Muscle layer of colon (tissue), 2 donors: ENCODE measurements around the gene ENPP3.

Source experiments
- H3K27ac ChIP-seq: one replicate; pipeline ENCODE4 v1.7.0; 2013; ENCODE audit warnings: low read depth, mild to moderate bottlenecking, low read length, moderate library complexity
- H3K27me3 ChIP-seq, 2 donors: one replicate each; pipeline ENCODE4 v1.7.0; 2013; ENCODE audit warnings: low read length in 2 of 2, mild to moderate bottlenecking in 2 of 2; ENCODE audit not compliant: insufficient read depth in 2 of 2, control insufficient read depth in 1 of 2
- H3K36me3 ChIP-seq: one replicate; pipeline ENCODE4 v1.7.0; 2013; ENCODE audit warnings: mild to moderate bottlenecking, low read length; ENCODE audit not compliant: insufficient read depth
- H3K4me1 ChIP-seq: one replicate; pipeline ENCODE4 v1.7.0; 2013; ENCODE audit warnings: mild to moderate bottlenecking, low read length; ENCODE audit not compliant: insufficient read depth
- H3K4me3 ChIP-seq, 2 donors: one replicate each; pipeline ENCODE4 v1.7.0; 2013; ENCODE audit warnings: low read length in 2 of 2, low read depth in 1 of 2, mild to moderate bottlenecking in 1 of 2, moderate library complexity in 1 of 2
- H3K9ac ChIP-seq: one replicate; pipeline ENCODE4 v1.7.0; 2013; ENCODE audit warnings: low read length
- H3K9me3 ChIP-seq: one replicate; pipeline ENCODE4 v1.7.0; 2013; ENCODE audit warnings: mild to moderate bottlenecking, low read length
- donor health status: abdominal sarcoma.
- donor health status: Adenocarcinoma of cecum.

Gene ENPP3

DNA sequence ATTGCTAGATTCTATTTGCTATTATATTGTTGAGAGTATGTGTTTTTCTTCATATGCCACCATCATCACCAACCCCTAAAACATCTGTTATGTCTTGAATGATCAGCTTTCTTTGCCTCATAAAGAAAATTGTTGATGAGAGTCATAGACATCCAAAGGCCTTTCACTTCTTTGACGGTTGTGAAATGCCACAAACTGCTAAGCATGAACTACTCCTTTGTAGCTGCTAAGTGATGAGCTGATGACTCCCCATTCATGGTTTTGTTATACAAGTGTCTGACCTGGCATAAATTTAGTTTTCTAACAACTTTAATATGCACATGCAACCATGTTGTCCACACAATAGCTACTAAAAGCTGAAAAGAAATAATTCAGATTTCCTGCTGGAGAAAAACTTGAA lies 8.4 kb upstream of the ENPP3 start:
- Histone ChIP-seq H3K27ac (peak overlapping the region; percentile 70), H3K9ac (no peak overlapping the region)

DNA sequence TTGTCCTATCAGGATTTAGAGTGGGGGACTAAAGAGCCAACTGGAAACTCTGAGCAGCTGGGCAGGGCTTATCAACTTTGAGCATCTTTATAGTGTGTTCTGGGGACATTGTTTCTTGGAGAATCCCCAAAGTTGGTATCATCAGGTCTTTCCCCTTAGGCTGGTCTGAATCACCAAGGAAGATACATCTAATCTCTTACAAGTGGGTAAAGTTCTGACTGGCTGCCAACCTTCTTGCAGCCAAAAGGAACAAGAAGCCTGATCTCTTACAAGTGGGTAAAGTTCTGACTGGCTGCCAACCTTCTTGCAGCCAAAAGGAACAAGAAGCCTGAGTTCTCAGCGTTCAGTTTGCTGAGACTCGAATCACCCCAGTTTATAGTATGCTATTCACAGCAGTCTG lies 7.5 kb upstream of the ENPP3 start:
- Histone ChIP-seq H3K27me3 (no peaks in the 10 kb centered on the region), H3K9ac (no peak overlapping the region), H3K36me3 (peaks cover 3% of the 10 kb centered on the region), H3K4me1 (peaks cover 21% of the 10 kb centered on the region), H3K4me3 (no peak overlapping the region), H3K9me3 (no peaks in the 10 kb centered on the region), H3K27ac (no peak overlapping the region)

More for the DNA sequence above, 8.4 kb upstream of the ENPP3 start:
- H3K4me1 ChIP-seq = peaks cover 21% of the 10 kb centered on the region
- peak overlapping the region in 1 of 2 donors; percentile 87 for H3K4me3 ChIP-seq
- peaks cover 12% of the 10 kb centered on the region for H3K36me3 ChIP-seq
- H3K9me3 ChIP-seq = no peaks in the 10 kb centered on the region
- H3K27me3 ChIP-seq = no peaks in the 10 kb centered on the region

GRCh38 chr6:131631625-131632289 lies 5.3 kb upstream of the ENPP3 start:
- Histone ChIP-seq H3K27ac (no peak overlapping the region), H3K9ac (no peak overlapping the region), H3K4me3 (no peak overlapping the region), H3K4me1 (peaks cover 21% of the 10 kb centered on the region), H3K9me3 (no peaks in the 10 kb centered on the region), H3K27me3 (no peaks in the 10 kb centered on the region), H3K36me3 (no peaks in the 10 kb centered on the region)

DNA sequence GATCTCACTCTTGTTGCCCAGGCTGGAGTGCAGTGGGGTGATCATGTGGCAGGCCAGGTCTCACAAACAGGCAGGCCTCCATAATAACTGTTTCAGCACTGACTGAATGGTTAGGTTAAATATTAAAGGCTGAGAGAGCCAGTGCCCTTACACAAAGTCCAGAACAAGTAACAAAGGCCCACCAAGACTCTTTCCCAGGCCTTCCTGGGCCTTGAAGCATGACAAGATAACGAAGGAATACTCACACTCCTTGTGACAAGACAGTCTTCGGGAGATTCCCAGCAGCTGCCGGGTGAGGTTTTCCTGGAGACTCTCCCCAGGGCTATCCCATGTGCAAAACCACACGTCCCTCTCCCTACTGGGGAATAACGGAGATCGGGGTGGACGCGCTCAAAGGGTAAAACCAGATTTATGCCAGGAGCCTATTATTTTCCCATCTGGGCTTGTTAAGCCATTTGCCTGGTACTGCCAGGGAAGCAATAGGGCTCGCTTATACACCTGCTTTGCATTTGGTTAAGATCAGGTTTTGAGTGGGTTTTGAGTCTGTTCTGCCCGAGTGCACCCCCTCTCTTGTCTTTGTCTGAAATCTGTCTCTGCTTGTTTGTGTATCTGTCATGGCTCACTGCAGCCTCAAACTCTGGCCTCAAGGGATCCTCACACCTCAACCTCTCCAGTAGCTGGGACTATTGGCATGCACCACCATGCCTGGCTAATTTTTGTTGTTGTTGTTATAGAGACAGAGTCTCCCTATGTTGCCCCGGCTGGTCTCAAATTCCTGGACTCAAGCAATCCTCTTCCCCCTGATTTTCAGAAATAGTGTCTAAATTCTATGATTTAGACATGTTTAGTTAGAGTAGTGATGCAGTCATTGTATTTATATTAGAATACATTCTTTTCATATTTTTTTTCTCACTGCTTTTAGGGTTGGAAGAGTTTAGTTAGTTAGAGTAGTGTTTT lies 1.4 kb upstream of the ENPP3 start:
- H3K9ac ChIP-seq = no peak overlapping the region
- H3K4me1 ChIP-seq = no peaks in the 10 kb centered on the region
- H3K27ac ChIP-seq = no peak overlapping the region
- no peaks in the 10 kb centered on the region for H3K9me3 ChIP-seq
- H3K4me3 ChIP-seq = no peak overlapping the region
- no peaks in the 10 kb centered on the region for H3K36me3 ChIP-seq
- no peaks in the 10 kb centered on the region for H3K27me3 ChIP-seq

GRCh38 chr6:131638013-131638412 lies 911 bp downstream of the ENPP3 start:
- no peak overlapping the region for H3K4me3 ChIP-seq
- no peaks in the 10 kb centered on the region for H3K9me3 ChIP-seq
- no peaks in the 10 kb centered on the region for H3K4me1 ChIP-seq

DNA sequence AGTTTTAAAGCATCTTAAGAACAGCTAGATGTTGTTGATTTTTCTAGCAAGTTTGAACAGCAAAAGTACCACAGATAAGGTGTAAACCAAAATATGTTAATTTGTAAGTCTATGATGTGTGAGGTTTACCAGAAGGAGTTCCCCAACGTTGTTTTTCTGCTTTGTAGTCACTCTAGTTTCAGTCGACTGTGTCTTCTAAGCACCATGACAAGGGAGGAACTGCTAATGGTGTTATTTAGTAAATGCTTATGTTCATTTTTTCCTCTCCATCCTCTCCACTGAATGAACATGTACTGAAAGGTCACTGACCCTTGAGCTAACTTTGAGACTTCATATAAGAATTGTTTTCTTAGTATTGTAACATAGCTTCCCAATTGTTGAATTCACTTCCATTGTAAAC lies 3.0 kb downstream of the ENPP3 start:
- Histone ChIP-seq H3K9ac (no peak overlapping the region), H3K27me3 (no peaks in the 10 kb centered on the region), H3K4me1 (no peaks in the 10 kb centered on the region), H3K9me3 (no peaks in the 10 kb centered on the region), H3K27ac (no peak overlapping the region), H3K4me3 (no peak overlapping the region), H3K36me3 (no peaks in the 10 kb centered on the region)

More at GRCh38 chr6:131638013-131638412, 911 bp downstream of the ENPP3 start:
- no peaks in the 10 kb centered on the region for H3K27me3 ChIP-seq
- H3K36me3 ChIP-seq = no peaks in the 10 kb centered on the region
- H3K27ac ChIP-seq = no peak overlapping the region
- no peak overlapping the region for H3K9ac ChIP-seq

DNA sequence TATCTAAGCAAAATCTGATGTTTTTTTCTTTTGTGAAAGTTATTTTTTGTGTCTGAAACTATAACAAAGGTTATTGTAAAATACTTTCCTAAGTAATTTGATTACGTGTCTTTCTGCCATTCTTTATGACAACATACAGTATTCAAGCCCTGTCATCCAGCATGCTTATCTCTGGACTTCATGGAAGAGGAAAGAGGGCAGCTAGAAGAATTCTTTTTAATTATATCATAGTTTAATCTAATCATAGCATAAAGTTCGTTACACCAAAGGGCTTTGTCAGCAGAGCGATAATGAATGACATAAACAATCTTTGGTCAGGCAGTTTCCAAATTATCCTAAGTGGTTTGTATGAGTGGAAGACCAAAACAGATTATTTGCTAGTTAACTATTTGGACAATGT lies 3.5 kb downstream of the ENPP3 start:
- Histone ChIP-seq H3K27ac (no peak overlapping the region), H3K9ac (no peak overlapping the region), H3K27me3 (no peaks in the 10 kb centered on the region), H3K36me3 (no peaks in the 10 kb centered on the region), H3K4me1 (no peaks in the 10 kb centered on the region), H3K4me3 (no peak overlapping the region), H3K9me3 (no peaks in the 10 kb centered on the region)

- no peak overlapping the region for H3K4me3 ChIP-seq
- H3K9me3 ChIP-seq = no peaks in the 10 kb centered on the region
- H3K9ac ChIP-seq = no peak overlapping the region
- H3K36me3 ChIP-seq = no peaks in the 10 kb centered on the region
- no peaks in the 10 kb centered on the region for H3K4me1 ChIP-seq
- no peaks in the 10 kb centered on the region for H3K27me3 ChIP-seq
- H3K27ac ChIP-seq = no peak overlapping the region
Measured at GRCh38 chr6:131641554-131641953, 4.5 kb downstream of the ENPP3 start.

- no peak overlapping the region for H3K27ac ChIP-seq
- H3K4me1 ChIP-seq = no peaks in the 10 kb centered on the region
- no peaks in the 10 kb centered on the region for H3K9me3 ChIP-seq
- H3K9ac ChIP-seq = no peak overlapping the region
- H3K36me3 ChIP-seq = no peaks in the 10 kb centered on the region
- no peak overlapping the region for H3K4me3 ChIP-seq
- no peaks in the 10 kb centered on the region for H3K27me3 ChIP-seq
Measured at GRCh38 chr6:131642565-131642964, 5.5 kb downstream of the ENPP3 start.

GRCh38 chr6:131642987-131643611 lies 6.0 kb downstream of the ENPP3 start:
- Histone ChIP-seq H3K4me1 (no peaks in the 10 kb centered on the region), H3K27me3 (no peaks in the 10 kb centered on the region), H3K9me3 (no peaks in the 10 kb centered on the region), H3K36me3 (no peaks in the 10 kb centered on the region), H3K27ac (no peak overlapping the region), H3K9ac (no peak overlapping the region), H3K4me3 (no peak overlapping the region)

GRCh38 chr6:131643855-131644460 lies 6.9 kb downstream of the ENPP3 start:
- H3K9ac ChIP-seq = no peak overlapping the region
- no peak overlapping the region for H3K27ac ChIP-seq
- H3K36me3 ChIP-seq = no peaks in the 10 kb centered on the region
- no peaks in the 10 kb centered on the region for H3K9me3 ChIP-seq
- no peaks in the 10 kb centered on the region for H3K4me1 ChIP-seq
- H3K27me3 ChIP-seq = no peaks in the 10 kb centered on the region
- H3K4me3 ChIP-seq = no peak overlapping the region
